ENCODE results near the gene VWA1. TPM values are rescaled to one million over a fixed set of nuclear protein-coding genes. Genes with fewer than 3 reads are reported as not detected.

The VWA1 gene
- total RNA-seq, result 2.4 and 3.4 TPM in 2 replicates

GRCh38 chr1:1435106-1435903, at the start of gene VWA1:
Gene VWA1, plus strand, starts transcription at chr1:1435690. Its CDS starts 59 bp downstream, at chr1:1435749.

GRCh38 chr1:1399187-1399871, 36.2 kb upstream of the VWA1 start, which contains the start of gene CCNL2:
Gene CCNL2, minus strand, starts transcription at chr1:1399335. Its CDS starts 29 bp downstream, at chr1:1399306.

GRCh38 chr1:1406821-1407635, 28.5 kb upstream of the VWA1 start, which contains the start of gene MRPL20:
Gene MRPL20, minus strand, starts transcription at chr1:1407293. Its CDS starts 76 bp downstream, at chr1:1407217.

GRCh38 chr1:1421147-1421906, 14.2 kb upstream of the VWA1 start, which contains the start of gene ANKRD65:
Gene ANKRD65, minus strand, starts transcription at chr1:1421276. Its CDS starts 271 bp downstream, at chr1:1421005.

GRCh38 chr1:1449099-1449739, 13.7 kb downstream of the VWA1 start, which contains the start of gene ATAD3C:
Gene ATAD3C, plus strand, starts transcription at chr1:1449689. Its CDS starts 995 bp downstream, at chr1:1450684.

GRCh38 chr1:1471389-1472052, 36.0 kb downstream of the VWA1 start, which contains the start of gene ATAD3B:
Gene ATAD3B, plus strand, starts transcription at chr1:1471765. Its CDS starts 120 bp downstream, at chr1:1471885.

Other genes with a start within 250 kb of the VWA1 start
- gene TNFRSF18, start 229.1 kb upstream of the VWA1 start, total RNA-seq, result 0.16 TPM in 1 of 2 replicates, not detected in the other
- 0.24 TPM in 1 of 2 replicates, not detected in the other for gene TNFRSF4, start 221.5 kb upstream of the VWA1 start, total RNA-seq
- gene SDF4, start 203.7 kb upstream of the VWA1 start, total RNA-seq, result 112 and 134 TPM in 2 replicates
- 34.0 and 34.9 TPM in 2 replicates for gene B3GALT6, start 203.5 kb upstream of the VWA1 start, total RNA-seq
- gene C1QTNF12, start 189.0 kb upstream of the VWA1 start, total RNA-seq, result 0.36 and 1.1 TPM in 2 replicates
- 41.2 and 44.0 TPM in 2 replicates for gene UBE2J2, start 161.8 kb upstream of the VWA1 start, total RNA-seq
- gene SCNN1D, start 155.3 kb upstream of the VWA1 start, total RNA-seq, result 0.97 and 1.3 TPM in 2 replicates
- gene ACAP3, start 127.8 kb upstream of the VWA1 start, total RNA-seq, result 49.7 and 57.1 TPM in 2 replicates
- 21.9 and 27.4 TPM in 2 replicates for gene PUSL1, start 127.1 kb upstream of the VWA1 start, total RNA-seq
- 56.1 and 62.1 TPM in 2 replicates for gene INTS11, start 111.0 kb upstream of the VWA1 start, total RNA-seq
- gene CPTP, start 110.9 kb upstream of the VWA1 start, total RNA-seq, result 19.1 and 24.0 TPM in 2 replicates
- gene TAS1R3, start 104.4 kb upstream of the VWA1 start, total RNA-seq, result 0.32 and 0.36 TPM in 2 replicates
- 64.8 and 74.8 TPM in 2 replicates for gene DVL1, start 86.3 kb upstream of the VWA1 start, total RNA-seq
- 621 and 684 TPM in 2 replicates for gene MXRA8, start 77.1 kb upstream of the VWA1 start, total RNA-seq
- gene AURKAIP1, start 60.5 kb upstream of the VWA1 start, total RNA-seq, result 37.2 and 56.3 TPM in 2 replicates
- 126 and 152 TPM in 2 replicates for gene CCNL2, start 36.4 kb upstream of the VWA1 start, total RNA-seq
- 47.4 and 54.9 TPM in 2 replicates for gene MRPL20, start 28.4 kb upstream of the VWA1 start, total RNA-seq
- gene ANKRD65, start 14.4 kb upstream of the VWA1 start, total RNA-seq, result 0.81 and 0.85 TPM in 2 replicates
- gene ATAD3C, start 14.0 kb downstream of the VWA1 start, total RNA-seq, result under 0.01 TPM in 2 replicates
- gene ATAD3B, start 36.1 kb downstream of the VWA1 start, total RNA-seq, result 12.8 and 18.0 TPM in 2 replicates
- gene ATAD3A, start 76.5 kb downstream of the VWA1 start, total RNA-seq, result 26.9 and 27.2 TPM in 2 replicates
- gene TMEM240, start 104.9 kb downstream of the VWA1 start, total RNA-seq, result 4.7 and 6.7 TPM in 2 replicates
- 75.3 and 79.8 TPM in 2 replicates for gene SSU72, start 139.2 kb downstream of the VWA1 start, total RNA-seq
- 2.4 and 2.6 TPM in 2 replicates for gene FNDC10, start 164.4 kb downstream of the VWA1 start, total RNA-seq
- gene MIB2, start 179.8 kb downstream of the VWA1 start, total RNA-seq, result 57.0 and 72.5 TPM in 2 replicates
- gene MMP23B, start 196.5 kb downstream of the VWA1 start, total RNA-seq, result 0.24 and 0.49 TPM in 2 replicates
- 5.6 and 7.0 TPM in 2 replicates for gene CDK11B, start 223.3 kb downstream of the VWA1 start, total RNA-seq